ENCODE data around the gene TLK2.

Gene TLK2

DNA sequence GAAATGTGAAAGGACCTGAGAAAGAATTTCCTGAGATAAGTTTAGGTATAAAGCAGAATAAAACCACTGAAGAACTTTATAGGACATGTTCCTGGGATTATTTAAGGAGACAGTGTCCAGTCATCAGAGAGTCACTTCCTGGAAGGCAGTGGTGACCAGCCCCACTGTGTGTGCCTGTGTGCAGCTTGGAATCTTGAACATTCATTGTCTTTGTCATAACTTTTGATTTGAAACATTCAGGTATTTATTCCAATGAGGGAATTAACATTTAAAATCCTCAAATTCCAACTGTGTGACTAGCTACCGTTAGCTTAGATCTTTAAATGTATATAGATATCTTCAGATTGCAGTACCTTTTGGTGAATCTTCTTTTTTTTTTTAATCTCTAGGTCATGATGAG lies 87.2 kb downstream of the TLK2 start:
- TF ChIP-seq, protein P1, sequence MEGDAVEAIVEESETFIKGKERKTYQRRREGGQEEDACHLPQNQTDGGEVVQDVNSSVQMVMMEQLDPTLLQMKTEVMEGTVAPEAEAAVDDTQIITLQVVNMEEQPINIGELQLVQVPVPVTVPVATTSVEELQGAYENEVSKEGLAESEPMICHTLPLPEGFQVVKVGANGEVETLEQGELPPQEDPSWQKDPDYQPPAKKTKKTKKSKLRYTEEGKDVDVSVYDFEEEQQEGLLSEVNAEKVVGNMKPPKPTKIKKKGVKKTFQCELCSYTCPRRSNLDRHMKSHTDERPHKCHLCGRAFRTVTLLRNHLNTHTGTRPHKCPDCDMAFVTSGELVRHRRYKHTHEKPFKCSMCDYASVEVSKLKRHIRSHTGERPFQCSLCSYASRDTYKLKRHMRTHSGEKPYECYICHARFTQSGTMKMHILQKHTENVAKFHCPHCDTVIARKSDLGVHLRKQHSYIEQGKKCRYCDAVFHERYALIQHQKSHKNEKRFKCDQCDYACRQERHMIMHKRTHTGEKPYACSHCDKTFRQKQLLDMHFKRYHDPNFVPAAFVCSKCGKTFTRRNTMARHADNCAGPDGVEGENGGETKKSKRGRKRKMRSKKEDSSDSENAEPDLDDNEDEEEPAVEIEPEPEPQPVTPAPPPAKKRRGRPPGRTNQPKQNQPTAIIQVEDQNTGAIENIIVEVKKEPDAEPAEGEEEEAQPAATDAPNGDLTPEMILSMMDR (IDR thresholded peaks at IDR 0.05; ENCODE audit: low read depth, low read length, missing control alignments), result no peak

DNA sequence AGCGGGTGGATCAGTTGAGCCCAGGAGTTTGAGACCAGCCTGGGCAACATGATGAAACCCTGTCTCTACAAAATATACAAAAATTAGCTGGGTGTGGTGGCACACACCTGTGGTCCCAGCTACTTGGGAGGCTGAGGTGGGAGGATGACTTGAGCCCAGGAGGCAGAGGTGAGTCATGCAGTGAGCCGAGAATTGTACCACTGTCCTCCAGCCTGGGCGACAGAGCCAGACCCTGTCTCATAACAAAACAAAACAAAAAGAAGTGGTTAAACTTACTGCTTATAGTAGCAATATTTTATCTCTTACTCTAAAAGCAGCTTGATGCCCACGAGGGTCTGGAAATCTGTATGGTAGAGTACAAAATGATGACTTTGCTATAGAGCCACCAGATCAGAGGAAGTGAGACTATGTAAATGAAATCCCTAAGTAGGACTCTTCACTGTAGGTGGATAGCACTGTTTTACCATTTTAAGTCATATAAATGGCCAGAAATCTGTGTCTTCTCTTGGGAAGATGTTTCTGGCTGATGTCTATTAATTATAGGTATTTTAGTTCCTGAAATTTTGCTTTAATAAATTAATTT lies 88.5 kb downstream of the TLK2 start:
- no peak for DNase-seq (ENCODE audit: extremely low read depth, low read depth)
- TF ChIP-seq, protein P1 (IDR thresholded peaks at IDR 0.05; ENCODE audit: low read depth, low read length, missing control alignments), result no peak
- H3K4me3 ChIP-seq (replicated peaks; ENCODE audit: low read depth, low read length), result no peak overlapping the region

More for the DNA sequence above, 87.2 kb downstream of the TLK2 start:
- DNase-seq (ENCODE audit: extremely low read depth, low read depth), result no peak
- H3K4me3 ChIP-seq (replicated peaks; ENCODE audit: low read depth, low read length), result no peak overlapping the region

DNA sequence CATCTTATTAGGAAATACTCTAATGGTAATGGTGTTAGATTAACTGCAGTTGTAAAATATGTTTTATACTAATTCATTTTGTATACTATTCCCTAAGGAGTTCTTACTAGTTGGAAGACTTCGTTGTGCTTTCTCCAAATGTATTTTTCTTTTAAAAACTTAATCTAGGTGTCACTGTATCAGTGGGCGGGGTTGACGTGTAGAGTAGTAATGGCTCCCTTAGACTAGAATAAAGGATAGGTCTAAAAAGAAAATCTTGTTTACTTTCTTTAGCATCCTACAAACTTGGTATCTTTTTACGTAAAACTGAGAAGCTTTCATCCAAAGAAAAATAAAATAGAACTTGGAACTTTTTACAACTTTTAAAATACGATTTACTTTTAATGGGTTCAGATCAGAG lies 93.9 kb downstream of the TLK2 start:
- TF ChIP-seq, protein P1 (IDR thresholded peaks at IDR 0.05; ENCODE audit: low read depth, low read length, missing control alignments), result no peak
- DNase-seq (ENCODE audit: extremely low read depth, low read depth), result no peak
- H3K4me3 ChIP-seq (replicated peaks; ENCODE audit: low read depth, low read length), result no peak overlapping the region

DNA sequence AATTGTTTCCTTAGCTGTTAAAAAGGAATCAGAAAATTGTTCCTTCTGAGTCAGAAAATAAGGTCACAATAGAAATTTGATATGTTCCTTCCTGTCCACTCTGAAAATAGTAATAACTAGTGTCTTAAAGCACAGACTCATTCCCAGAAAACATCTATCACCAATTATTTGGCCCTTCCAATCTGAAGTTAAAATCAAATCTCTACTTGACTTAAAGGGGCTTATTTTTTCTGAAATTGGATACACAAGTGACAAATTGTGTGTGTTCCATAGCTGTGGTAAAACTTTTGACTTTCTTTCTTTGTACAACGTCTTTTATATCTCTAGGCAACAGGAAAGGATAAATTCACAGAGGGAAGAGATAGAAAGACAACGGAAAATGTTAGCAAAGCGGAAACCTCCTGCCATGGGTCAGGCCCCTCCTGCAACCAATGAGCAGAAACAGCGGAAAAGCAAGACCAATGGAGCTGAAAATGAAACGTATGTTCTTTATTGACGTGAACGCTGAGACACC lies 94.3 kb downstream of the TLK2 start:
- no peak overlapping the region for H3K4me3 ChIP-seq (replicated peaks; ENCODE audit: low read depth, low read length)
- TF ChIP-seq, protein P1 (IDR thresholded peaks at IDR 0.05; ENCODE audit: low read depth, low read length, missing control alignments), result no peak
- no peak for DNase-seq (ENCODE audit: extremely low read depth, low read depth)

DNA sequence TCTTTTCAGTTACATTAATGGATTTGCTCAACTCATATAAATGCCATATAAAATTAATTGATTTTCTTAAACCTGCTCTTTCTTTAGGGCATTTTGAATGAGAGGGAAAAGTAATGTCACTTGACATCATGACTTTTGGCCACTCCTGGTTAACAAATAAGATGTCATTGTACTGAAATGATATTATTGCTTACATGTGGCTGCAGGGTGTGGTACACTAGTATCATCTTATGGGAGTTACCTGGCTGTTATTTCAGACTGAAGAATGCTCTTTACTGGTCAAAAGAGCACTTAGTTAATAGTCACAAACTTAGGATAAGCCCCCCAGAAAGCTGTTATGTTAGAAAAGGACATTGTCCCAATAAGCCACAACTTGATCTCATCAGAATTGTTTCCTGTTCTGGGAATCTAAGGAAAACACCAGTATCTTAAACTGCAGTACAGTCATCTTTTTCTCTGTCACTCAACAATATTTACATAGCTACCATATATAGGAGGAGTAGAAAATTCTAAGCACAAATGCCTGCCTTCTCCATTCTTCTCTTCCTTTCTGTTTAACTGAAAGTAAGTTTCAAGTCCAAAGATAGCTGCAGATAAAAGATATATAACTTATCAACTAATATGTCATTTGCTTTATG lies 95.0 kb downstream of the TLK2 start:
- TF ChIP-seq, protein P1 (IDR thresholded peaks at IDR 0.05; ENCODE audit: low read depth, low read length, missing control alignments), result no peak
- DNase-seq (ENCODE audit: extremely low read depth, low read depth), result no peak
- H3K4me3 ChIP-seq (replicated peaks; ENCODE audit: low read depth, low read length), result no peak overlapping the region

DNA sequence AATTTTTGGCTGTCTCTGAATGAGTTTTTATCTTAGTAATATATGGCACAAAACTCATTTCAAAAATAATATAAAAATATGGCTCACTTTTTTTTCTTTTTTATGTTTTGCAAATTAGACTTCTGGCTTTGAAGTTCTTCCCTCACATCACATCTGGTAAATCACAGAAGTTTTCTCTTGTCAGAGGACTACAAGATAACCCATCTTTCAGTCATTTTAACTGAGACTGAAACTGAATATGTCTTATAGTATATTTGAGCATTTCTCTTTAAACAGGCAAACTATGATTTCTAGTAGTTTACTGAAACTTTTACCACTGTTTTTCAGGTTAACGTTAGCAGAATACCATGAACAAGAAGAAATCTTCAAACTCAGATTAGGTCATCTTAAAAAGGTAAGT lies 97.8 kb downstream of the TLK2 start:
- TF ChIP-seq, protein P1 (IDR thresholded peaks at IDR 0.05; ENCODE audit: low read depth, low read length, missing control alignments), result no peak
- DNase-seq (ENCODE audit: extremely low read depth, low read depth), result no peak
- no peak overlapping the region for H3K4me3 ChIP-seq (replicated peaks; ENCODE audit: low read depth, low read length)
